ENCODE measurements around the gene BRINP2. TPM values are rescaled to one million over a fixed set of nuclear protein-coding genes. Genes with fewer than 3 reads are reported as not detected.

The BRINP2 gene
- polyA plus RNA-seq, 3 donors = 0.23 to 0.26 TPM; not detected in 1

DNA sequence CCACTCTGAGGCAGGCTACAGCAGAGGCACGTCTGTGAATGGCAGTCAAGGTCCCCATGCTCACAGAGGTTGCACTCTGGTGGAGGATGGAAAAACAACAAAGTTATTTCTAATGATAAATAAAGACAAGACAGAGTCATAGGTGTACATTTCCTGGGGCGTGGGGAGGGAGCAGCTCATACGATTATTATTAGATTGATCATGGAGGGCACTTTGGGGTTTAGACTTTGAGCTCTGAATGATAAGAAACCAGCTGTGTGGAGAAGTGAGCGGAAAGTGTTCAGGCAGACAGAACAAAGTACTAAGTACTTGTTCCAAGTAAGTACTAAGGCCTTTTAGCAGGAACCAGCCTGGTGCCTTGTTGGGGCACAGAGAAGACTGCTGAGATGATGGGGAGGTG, 86.8 kb downstream of the BRINP2 start:
- DNase-seq = no peak

DNA sequence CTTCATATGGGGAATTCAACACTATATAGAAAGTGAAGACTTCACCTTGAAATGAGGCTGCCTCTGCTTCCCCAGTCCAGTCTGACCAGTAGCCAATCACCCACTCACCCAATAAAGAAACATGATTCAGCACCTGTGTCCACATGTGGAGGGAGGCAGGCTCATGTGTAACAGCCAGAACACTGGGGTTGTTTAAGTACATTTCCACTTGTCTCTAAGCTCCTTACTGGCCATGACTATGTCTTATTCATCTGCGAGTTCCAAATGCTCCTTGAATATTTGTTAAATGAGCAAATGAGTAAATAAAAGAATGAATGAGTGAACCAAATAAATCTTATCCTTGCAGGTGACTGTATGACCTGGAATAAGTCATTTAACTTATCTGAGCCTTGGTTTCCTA, 100.1 kb downstream of the BRINP2 start:
- DNase-seq = no peak

DNA sequence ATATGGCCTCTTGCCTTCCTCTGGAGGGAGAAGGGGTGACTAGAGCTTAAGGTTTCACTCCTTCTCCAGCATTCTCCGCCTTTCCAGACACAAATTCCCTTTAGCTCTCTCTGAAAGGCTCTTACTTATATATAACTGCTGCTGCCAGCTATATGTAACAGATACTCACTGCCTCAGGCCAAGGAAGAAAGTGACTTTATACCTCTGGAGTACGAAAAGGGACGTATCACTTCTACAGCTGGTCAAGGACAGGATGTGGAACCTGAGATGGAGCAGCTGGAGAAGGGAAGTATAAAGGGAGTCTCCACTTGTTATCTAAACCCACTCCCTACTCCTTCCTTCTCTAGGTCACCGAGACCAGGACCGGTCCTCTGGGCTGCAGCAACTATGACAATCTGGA, 102.4 kb downstream of the BRINP2 start:
- DNase-seq = no peak

DNA sequence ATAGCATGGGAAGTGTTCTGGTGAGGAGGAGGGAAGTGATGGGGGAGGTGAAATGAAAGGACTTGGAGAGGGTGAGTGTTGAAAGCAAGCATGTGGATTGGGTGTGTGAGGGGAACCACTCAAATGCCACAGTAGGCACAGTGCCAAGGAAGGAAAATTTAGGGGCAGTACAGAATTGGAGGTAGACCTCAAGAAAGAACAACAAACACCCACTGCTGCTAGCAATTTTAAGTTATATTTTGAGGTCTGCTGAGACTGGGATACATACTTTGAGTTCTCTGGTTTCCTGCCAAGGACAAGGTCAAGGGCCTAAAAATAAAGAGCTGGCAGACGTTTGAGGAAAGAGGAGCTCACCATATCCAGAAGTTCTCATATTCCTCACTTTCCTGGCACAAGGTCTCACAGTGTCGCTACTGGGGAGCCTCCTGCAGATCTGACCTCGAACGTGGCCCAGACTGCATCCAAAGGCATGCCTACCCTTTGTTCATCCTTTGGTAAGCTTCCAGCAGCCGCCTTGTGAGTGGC, 104.0 kb downstream of the BRINP2 start:
- DNase-seq = no peak

DNA sequence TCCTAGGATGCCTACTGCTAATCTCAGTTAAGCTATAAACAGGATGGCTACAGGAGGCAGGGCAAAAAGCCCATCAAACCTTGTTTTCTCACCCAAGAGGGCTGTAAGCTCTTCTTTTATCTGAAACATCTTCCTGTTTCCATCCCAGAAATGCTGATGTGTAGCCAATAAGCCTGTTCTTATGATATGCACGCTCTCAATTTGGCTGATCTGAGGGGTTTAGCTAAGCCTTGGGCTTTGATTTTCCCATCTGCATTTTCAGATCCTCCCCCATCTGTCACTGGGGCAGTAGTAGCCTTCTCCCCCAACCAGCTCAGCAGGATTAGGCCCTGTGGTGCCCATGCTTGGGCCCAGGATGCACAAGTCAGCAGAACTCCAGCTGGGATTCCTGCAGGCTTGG, 105.0 kb downstream of the BRINP2 start:
- DNase-seq = no peak

DNA sequence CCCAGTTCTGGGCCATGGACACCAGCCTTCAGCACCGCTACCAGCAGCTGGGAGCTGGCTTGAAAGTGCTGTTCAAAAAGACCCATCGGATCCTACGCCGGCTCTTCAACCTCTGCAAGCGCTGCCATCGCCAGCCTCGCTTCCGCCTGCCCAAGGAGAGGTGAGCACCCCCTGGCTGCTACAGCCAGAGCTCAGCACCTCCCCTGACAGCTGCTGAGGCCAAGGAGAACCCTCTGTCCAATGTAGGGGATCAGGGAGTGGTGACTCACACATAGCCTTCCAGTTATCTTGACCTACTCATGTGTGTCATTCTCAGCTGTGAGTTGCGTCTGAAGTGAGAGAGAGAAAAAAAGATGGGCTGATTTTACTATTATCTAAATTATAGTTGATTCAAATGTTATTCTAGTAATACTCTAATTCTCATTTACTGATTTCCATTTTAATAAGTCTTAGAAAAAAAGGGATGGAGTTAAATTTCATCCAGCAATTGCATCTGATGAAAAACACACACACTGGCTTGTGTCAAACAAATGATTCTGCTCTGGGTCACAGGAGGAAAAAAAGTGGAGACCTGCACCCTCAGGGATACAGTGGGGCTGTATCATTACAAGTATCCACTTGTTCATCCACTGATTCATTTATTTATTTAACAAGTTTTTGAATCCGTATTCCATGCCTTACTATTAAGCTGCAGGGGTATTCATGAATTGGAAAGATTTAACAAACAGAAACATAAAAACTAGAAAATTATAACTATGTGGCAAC, 108.0 kb downstream of the BRINP2 start:
- DNase-seq = no peak

DNA sequence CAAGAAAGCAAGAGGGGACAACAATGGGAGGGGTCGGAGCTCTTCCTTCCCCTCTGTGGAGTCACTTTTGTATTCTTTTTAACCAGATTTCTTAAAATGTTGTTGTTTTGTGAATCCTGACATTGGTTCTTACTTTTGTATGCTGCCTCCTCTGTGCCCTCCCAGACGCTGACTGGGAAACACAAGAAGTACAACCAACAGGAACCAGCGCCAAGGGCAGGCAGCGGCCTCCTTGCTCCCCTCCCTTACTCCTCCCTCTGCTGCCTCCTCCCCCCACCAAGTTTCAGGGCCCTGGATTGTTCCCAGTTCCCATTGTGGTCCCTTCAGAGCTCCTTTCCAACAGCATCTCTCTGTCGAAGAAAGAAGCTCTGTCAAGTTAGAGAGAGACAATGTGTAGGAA, 111.1 kb downstream of the BRINP2 start:
- DNase-seq = no peak

DNA sequence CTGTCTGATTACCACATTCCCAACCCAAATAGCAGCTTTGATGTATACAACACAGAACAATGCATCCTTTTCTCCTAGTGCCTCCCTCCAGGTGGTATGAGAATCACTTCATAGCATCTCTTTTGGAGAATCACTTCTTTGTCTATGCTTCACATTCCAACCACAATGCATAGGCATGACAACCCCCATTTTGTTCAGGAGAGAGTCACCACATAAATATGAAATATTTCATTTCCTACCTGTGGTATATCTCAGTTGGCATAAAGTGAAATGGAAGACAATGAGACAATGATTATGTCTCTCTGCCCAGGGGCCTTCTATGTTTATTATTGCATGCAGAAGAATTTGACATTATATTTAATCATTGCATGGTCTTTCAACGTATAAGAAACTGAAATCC, 112.2 kb downstream of the BRINP2 start:
- no peak for DNase-seq

DNA sequence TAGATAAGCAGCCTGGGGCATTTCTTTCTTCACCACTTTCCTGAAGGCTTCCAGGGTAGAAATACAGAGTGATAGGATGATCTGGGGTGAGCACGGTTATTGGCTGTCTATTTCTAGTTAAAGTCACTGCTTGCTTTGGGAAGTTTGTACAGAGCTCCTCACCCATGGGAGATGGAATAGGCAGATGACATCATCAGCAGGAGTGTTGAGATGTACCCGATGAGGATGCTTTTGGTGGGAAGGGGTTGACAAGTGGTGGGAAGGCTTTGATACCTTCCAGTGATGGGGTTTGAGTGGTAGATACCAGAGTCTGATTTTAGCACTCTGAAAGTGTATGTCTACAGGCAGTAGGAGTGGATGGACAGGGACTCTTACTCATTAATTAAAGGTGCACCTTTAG, 112.6 kb downstream of the BRINP2 start:
- no peak for DNase-seq

DNA sequence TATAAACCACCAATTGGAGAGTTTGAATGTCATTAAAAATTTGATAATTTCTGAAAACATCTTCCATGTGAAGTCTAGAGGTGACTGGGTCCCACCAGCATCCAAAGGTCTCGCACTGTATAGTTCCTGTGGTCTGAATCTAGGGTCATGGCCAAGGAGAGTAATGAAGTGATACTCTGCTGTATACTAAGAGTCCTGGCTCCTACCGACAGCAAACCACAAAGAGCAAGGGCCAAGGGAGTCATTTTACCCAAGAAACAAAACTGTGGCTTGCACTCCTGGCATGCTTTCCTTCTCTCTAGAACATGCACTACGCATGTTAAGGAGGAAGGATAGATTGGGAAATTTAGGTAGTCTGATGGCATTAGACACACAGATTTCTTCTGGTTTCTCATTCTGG, 115.6 kb downstream of the BRINP2 start:
- no peak for DNase-seq

DNA sequence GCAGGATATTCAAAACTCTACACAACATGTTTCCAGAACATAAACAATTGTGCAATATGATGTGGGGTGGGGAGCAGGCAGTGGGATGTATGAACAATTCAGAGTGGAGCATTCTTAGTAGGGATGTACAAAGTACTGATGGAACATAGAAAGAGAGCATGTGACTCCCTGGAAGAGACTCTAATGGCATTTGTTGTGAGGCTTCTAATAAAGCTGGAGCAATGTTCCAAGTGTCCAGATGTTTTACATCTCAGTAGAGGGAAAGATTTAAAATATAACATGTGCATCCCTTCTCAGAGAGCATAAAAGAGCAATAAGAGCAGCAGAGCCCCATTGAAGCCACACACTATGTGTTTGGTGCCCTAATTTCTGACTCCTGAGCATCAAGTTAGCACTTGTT, 116.5 kb downstream of the BRINP2 start:
- no peak for DNase-seq

DNA sequence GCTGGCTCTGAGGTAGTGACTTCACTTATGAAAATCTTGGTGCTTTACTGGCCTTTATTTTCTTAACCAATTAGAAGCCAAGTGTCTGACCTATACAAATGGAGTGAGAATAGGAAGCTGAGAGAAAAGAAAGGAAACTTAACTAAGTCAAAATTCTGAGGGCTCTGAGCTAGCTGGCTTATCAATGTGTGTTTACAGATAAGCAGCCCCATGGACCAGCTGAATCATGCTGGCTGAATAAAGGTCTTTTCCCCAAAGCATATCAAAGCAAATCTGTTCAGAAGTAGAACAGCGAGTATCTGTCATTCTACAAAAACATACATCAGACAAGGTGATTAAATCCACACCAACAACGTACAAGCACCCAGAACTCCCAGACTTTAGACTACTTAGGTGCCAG, 117.2 kb downstream of the BRINP2 start:
- no peak for DNase-seq

DNA sequence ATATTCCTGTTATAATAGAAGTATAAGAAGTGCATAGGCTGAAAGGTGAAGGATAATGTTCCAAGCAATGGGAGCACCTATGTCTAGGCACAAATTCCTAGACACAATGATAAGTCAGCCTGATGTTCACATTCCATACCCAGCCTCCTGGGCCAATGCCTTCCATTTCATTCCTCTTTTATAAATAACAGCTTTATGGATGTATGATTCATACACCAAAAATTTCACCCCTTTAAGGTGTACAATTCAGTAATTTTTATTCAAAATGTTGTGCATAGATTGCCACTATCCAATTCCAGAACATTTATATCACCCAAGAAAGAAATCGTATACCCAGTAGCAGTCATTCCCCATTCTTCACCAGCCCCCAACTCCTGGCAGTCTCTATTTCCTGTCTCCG, 118.8 kb downstream of the BRINP2 start:
- no peak for DNase-seq

DNA sequence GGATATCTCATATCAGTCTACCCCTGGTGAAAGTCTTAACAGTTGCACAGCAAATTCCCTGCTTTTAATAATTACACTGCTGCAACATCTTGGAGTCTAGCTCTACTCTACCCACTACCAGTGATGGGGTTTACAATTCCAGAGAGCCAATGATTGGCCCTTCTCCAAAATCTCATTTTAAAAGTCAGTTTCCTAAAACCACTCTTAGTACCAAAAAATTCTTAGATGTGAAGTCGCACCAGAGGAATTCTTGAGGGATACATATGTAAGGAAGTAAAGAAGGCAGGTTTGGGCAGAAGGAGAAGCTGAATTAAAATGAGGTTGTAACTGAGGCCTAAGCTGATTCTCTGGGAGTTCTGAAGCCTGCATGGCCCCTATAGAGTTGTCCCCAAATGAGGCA, 129.7 kb downstream of the BRINP2 start:
- DNase-seq = no peak

DNA sequence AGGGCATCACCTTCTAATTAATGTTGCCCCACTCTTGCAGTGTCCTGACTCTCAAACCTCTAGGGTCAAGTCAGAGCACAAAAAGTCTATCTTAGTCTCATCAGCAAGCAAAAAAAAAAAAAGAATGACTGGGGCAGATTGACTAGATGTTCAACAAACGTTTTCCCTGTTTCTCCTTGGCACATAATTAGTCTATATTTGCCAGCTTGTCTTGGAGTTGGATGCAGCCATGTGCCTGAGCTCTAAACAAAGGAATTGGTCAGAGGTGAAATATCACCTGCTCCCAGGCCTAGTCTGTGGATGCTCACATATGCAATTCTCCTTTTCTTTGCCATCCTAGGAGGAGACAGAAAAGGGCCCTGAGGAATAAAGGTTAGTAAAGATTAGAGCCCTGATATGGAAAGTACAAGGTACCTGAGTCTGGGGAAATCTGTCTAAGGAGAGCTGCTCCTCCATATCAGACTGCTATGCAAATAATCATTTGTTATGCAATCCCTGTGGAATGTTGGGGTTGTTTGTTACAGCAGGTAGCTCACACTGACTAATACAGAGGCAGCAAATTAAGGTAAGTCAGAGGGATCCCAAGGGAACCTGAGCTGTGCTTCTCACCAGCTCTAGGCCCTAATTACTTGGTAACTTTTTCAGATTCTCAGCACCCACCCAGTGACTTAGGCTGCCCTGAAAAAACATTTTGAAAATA, 130.8 kb downstream of the BRINP2 start:
- no peak for DNase-seq

DNA sequence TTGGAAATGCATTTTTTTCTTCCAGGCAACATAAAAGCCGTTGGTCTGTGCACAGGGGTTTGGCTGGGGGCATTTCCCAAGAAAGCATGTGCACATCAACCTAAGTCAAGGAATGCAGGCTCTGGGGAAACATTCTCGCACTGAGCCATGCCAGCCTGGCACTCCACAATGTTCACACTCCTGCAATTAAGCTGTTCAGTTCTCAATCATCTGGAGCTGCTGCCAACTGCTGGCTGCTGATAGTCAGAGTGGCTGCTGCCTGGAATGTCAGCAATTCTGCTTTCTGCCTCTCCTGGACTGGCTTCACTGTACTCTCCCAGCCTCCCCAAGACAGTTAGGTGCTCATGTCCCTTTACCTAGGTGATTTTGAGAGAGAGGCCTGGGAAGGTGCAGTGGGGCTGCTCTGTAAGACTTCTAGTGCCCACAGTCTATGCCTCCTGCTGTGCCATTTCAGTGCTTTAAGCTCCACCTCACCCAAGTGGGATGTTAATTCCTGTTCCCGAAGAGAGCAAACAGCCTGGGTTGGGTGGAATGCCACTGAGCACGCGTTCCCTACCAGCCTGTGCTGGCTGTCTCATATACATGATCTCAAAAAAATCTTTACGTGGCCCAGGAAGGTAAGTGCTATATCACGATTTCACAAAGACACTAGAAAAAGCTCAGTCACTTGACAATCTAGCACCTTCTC, 131.7 kb downstream of the BRINP2 start:
- DNase-seq = no peak

DNA sequence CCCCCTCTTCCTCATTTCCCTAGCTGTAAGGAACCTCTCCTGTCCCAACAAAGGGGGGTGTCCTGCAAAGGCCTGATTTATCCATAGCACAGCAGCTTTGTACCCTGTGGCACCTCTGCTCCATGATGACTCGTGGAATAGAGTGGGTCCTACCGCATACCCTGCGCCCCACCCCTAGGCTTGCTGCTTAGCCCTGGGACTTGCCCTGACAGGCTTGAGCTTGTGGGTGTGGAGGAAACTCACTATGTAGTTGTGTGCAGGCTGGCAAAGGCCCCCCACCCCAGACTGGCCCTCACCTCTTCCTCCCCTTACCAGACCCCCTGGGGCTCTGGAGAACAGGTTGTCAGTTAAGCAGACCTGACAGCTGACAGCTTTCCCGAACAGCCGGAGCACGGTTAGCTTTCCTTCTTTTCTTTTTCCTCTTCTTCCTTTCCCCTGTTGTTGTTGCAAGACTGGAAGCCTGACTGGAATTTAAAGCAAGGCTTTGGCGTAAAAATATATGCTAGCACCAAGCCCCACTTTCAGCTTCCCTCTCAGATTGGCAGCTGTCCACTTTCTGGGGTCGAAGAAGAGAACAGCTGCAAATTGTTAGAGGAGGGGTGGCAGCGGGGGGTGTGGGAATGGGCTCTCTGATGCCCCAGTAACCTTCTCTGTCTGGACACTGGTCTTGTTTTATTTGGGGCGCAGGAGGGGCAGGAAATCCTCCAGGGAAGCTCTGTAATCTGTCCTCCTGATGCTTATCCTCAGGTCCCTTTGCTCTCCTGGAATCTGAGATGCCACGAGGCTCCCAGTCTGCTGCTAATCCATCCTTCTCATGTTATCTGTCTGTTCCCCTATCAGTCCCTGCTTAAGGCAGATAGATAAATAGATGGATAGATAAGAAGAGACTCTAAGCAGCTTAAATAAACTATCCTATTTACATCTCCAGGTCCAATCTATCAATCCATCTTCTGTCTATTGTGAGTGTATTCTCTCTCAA, 134.6 kb downstream of the BRINP2 start:
- no peak for DNase-seq

DNA sequence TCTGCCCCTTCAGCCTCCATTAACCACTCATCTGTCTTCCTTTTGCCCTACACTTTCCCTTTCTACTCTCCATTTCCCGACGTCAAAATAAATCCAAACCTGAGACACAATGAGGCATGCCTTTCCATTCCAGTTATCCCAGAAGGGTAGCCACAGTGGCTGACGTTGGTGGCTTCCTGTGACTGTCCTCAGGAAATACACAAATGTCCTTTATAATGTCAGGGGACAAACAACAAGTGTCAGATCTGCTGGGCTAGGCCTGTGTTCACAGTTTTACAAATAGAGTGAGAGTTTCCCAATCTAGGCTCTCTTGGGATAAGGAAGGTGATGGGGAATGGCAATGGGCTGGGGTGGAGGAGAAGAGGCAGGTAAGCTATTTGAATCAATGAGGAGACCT, 135.3 kb downstream of the BRINP2 start:
- no peak for DNase-seq

DNA sequence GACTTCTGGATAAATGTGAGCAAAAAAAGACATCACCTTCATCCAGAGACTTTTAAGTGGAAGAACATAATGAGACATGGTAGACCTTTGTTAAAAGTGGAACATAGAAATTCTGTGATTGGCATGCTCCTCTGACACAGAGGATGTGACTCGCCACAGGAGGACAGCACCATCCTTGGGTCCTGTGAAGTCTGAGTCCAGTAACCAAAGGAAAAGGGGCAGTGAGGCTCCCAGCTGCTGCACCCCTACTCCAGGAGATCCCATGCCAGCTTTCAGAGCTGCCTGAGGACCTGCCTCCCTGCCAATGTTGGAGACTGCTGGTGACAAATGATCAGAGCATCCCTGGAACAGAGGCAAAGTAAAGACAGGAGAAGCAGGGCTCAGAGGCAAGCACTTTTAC, 136.2 kb downstream of the BRINP2 start:
- DNase-seq = no peak

DNA sequence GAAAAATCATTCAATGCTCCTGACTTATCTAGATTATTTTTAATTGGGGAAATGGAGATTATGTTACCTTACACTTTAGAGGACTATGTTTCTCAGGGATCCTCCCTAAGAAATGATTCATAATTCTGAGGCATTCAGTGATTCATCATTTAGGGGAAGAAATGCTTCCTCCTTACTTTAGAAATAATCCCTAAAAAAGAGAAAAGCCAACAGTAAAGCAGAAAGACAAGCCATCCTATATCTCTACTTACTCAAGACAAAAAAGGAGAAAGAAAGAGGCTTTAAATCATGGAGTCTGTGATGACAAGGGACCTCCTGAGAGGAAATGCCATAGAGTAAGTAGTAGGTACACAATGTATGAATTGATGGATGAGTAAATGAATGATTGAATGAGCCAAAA, 137.0 kb downstream of the BRINP2 start:
- DNase-seq = no peak

DNA sequence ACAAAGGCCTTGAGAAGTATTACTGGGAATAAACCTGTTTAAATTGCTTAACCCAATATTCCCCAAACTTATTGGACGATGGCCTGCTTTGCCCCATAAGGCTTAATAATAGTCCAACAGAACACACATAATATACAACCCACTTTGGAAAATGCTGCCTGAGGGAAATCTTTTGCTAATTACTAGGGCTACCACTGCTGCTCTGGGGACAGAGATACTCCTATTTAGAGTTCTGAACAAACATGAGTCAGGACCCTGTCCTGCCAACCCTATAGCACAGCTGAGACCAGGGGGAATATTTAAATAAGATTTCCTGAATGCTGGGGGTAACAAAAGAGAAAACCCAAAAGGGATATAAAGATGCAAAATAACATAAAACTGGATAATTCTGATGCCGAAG, 139.1 kb downstream of the BRINP2 start:
- DNase-seq = no peak

DNA sequence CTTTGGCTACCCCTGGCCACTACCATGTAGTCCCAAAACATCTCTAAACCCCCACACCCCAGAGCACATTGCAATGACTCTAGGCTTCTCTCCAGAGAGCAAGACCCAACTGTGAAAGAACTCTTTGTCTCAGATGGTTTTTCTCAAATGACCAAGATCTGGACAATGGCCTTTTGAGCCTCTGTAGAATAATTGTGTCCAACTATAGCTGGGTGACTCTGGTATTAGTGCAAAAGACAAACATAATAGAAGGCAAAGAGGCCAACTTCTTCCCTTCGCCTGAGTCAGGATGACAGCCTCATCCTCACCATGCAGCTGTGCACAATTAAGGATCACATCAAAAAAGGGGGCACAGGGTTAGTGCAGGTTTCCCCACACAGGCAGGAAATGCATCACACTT, 139.6 kb downstream of the BRINP2 start:
- no peak for DNase-seq
